OCI-LY1 (cell line): Measurements from ENCODE around the gene MVB12B.

ENCODE experiments used
- H2AFZ ChIP-seq: fragments of 200-600 bp; sonication (generic), shearing (Covaris generic); 2 replicates; pipeline ENCODE4 v1.6.0; 2014; ENCODE audit warnings: antibody characterized with exemption, mild to moderate bottlenecking, low read length
- H3F3A ChIP-seq: fragments of 200-600 bp; sonication (generic), shearing (Covaris generic); 2 replicates; pipeline ENCODE4 v1.6.0; 2014; ENCODE audit warnings: mild to moderate bottlenecking, antibody characterized with exemption, low read length, moderate library complexity; ENCODE audit not compliant: insufficient read depth
- H3K27ac ChIP-seq: fragments of 200-600 bp; sonication (generic); 2 replicates; pipeline ENCODE4 v1.5.1; 2014; ENCODE audit warnings: low read length, mixed run types, mild to moderate bottlenecking, low read depth; ENCODE audit not compliant: poor library complexity, severe bottlenecking
- H3K27me3 ChIP-seq: fragments of 200-600 bp; sonication (generic); 2 replicates; pipeline ENCODE4 v1.6.0; 2014; ENCODE audit warnings: antibody characterized with exemption, mild to moderate bottlenecking, low read length, moderate library complexity; ENCODE audit not compliant: insufficient read depth
- H3K36me3 ChIP-seq: fragments of 200-600 bp; sonication (generic); 2 replicates; pipeline ENCODE4 v1.6.1; 2014; ENCODE audit warnings: mild to moderate bottlenecking, antibody characterized with exemption, low read length, moderate library complexity, mixed read lengths; ENCODE audit not compliant: insufficient read depth
- H3K4me1 ChIP-seq: fragments of 200-600 bp; sonication (generic); 2 replicates; pipeline ENCODE4 v1.5.1; 2014; ENCODE audit warnings: mild to moderate bottlenecking, low read length, moderate library complexity; ENCODE audit not compliant: insufficient read depth, severe bottlenecking
- H3K4me2 ChIP-seq: fragments of 200-600 bp; sonication (generic), shearing (Covaris generic); 2 replicates; pipeline ENCODE4 v1.6.1; 2014; ENCODE audit warnings: low read length
- H3K4me3 ChIP-seq: fragments of 200-600 bp; sonication (generic); 2 replicates; pipeline ENCODE4 v1.5.1; 2014; ENCODE audit warnings: low read length, low read depth, mild to moderate bottlenecking, mixed read lengths; ENCODE audit not compliant: poor library complexity, severe bottlenecking
- H3K79me2 ChIP-seq: fragments of 200-600 bp; shearing (Covaris generic); 2 replicates; pipeline ENCODE4 v1.6.1; 2016; ENCODE audit warnings: mixed run types, low read length, mixed read lengths; ENCODE audit not compliant: insufficient read depth
- H3K9ac ChIP-seq: fragments of 200-600 bp; sonication (generic), shearing (Covaris generic); 2 replicates; pipeline ENCODE4 v1.6.1; 2014; ENCODE audit warnings: mild to moderate bottlenecking, low read length, mixed read lengths
- H3K9me2 ChIP-seq: fragments of 200-600 bp; sonication (generic), shearing (Covaris generic); 2 replicates; pipeline ENCODE4 v1.6.1; 2014; ENCODE audit warnings: low read depth, mild to moderate bottlenecking, low read length, mixed read lengths
- H3K9me3 ChIP-seq: fragments of 200-600 bp; shearing (Covaris generic); 2 replicates; pipeline ENCODE4 v1.6.1; 2014; ENCODE audit warnings: low read length, mixed read lengths
- H4K20me1 ChIP-seq: fragments of 200-600 bp; sonication (generic), shearing (Covaris generic); 2 replicates; pipeline ENCODE4 v1.6.0; 2016; ENCODE audit warnings: mild to moderate bottlenecking, low read length; ENCODE audit not compliant: insufficient read depth
- EZH2 ChIP-seq: fragments of 200-600 bp; sonication (generic), shearing (Covaris generic); IDR thresholded peaks from 2 replicates; pipeline ENCODE4 v1.8.0; 2017; ENCODE audit warnings: borderline replicate concordance, mixed run types, mild to moderate bottlenecking, antibody characterized with exemption, low read length, moderate library complexity, mixed read lengths
- TF ChIP-seq, protein P1 (sequence below): fragments of 200-600 bp; sonication (generic), shearing (Covaris generic); IDR thresholded peaks from 2 replicates; pipeline ENCODE4 v1.5.1; 2017; ENCODE audit warnings: mild to moderate bottlenecking, antibody characterized with exemption, low read length, moderate library complexity, mixed read lengths

Gene MVB12B

DNA sequence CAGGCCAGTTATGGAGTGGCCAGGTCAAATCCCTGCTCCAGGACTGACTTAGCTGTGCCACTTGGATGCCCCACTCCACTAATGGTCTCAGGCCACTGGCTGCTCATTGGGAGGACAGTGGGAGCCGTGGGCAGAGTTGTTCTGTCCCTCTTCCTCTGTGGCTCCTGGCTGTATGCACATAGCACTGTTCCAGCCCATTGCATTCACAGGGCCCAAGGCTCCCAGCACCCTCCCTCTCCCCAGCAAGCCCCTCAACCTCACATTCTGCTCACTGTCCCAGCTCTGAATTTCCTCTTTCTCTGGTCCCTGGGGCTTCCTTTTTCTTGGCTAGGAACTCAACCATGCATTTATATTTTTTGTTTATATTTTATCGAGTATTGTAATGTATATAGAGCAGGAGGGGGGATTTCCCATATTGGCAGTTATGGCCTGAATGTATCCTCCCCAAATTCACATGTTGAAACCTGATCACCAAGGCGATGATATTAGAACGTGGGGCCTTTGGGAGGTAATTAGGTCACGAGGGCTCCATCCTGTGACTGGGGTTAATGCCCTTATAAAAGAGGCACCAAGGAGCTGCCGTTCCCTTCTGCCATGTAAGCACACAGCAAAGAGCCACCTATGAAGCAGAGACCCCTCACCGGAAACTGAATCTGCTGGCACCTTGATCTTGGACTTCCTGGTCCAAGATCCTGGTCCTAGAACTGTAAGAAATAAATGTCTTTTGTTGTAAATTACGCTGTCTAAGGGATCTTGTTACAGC lies 17.0 kb upstream of the MVB12B start:
- Histone ChIP-seq H3K4me2 (no peak overlapping the region), H4K20me1 (no peaks in the 10 kb centered on the region), H3K9ac (no peak overlapping the region), H3K27me3 (no peaks in the 10 kb centered on the region), H3K9me3 (no peaks in the 10 kb centered on the region), H3K79me2 (no peaks in the 10 kb centered on the region), H2AFZ (no peak overlapping the region), H3K36me3 (no peaks in the 10 kb centered on the region), H3K4me1 (no peaks in the 10 kb centered on the region), H3K27ac (no peak overlapping the region), H3K9me2 (no peaks in the 10 kb centered on the region), H3K4me3 (no peak overlapping the region), H3F3A (no peaks in the 10 kb centered on the region)
- TF ChIP-seq EZH2 = no peak
- TF ChIP-seq, protein P1, sequence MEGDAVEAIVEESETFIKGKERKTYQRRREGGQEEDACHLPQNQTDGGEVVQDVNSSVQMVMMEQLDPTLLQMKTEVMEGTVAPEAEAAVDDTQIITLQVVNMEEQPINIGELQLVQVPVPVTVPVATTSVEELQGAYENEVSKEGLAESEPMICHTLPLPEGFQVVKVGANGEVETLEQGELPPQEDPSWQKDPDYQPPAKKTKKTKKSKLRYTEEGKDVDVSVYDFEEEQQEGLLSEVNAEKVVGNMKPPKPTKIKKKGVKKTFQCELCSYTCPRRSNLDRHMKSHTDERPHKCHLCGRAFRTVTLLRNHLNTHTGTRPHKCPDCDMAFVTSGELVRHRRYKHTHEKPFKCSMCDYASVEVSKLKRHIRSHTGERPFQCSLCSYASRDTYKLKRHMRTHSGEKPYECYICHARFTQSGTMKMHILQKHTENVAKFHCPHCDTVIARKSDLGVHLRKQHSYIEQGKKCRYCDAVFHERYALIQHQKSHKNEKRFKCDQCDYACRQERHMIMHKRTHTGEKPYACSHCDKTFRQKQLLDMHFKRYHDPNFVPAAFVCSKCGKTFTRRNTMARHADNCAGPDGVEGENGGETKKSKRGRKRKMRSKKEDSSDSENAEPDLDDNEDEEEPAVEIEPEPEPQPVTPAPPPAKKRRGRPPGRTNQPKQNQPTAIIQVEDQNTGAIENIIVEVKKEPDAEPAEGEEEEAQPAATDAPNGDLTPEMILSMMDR = no peak

DNA sequence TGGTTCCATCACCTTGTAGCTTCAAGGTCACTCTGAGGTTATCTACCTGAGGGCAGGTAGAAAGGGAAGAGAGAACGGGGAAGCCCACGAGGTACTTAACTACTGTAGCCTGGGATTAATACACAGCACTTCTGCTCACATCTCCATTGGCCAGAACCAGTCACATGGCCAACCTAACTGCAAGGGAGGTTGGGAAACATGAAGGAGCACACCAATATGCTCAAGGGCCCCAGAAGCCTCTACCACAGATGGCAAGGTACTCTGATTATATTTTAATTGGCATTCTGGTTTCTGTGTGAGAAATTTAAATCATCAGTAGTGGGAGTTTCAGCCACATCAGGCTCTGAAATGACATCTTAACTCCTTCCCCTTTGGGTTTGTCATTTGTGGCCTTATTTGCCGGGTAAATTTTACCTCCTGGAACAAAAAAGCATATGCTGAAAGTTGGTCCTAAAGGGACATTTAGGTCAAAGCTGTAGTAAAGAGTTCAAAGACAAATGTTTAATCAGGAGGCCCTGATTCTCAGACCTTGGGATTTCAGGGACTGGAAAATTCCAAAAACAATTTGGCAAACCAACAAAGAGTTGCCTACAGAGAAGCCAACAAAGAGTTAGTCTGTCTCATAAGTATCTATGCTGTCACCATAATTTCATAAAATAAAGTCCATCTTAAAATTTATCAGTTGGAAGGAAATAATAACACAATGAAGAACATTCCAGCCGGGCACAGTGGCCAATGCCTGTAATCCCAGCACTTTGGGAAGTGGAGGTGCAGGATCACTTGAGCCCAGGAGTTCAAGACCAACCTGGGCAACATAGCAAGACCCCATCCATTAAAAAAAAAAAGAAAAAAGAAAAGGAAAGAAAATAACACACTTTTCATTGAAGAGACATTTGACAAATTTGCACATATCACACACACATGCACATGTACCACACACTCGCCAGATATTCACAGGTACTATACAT lies 13.8 kb upstream of the MVB12B start:
- no peaks in the 10 kb centered on the region for H3K79me2 ChIP-seq
- no peaks in the 10 kb centered on the region; the same call in 1 of the 2 replicates for H3K36me3 ChIP-seq
- H3K27ac ChIP-seq = no peak overlapping the region
- no peaks in the 10 kb centered on the region for H3K4me1 ChIP-seq
- no peaks in the 10 kb centered on the region for H3F3A ChIP-seq
- H3K9me3 ChIP-seq = 0 out of 2 replicates have a peak, but pooled peaks cover 3% of the 10 kb centered on the region
- H3K9me2 ChIP-seq = no peaks in the 10 kb centered on the region
- TF ChIP-seq, protein P1 = no peak
- TF ChIP-seq EZH2 = no peak
- no peaks in the 10 kb centered on the region for H3K27me3 ChIP-seq
- no peaks in the 10 kb centered on the region for H4K20me1 ChIP-seq
- H3K4me3 ChIP-seq = no peak overlapping the region
- no peak overlapping the region for H3K9ac ChIP-seq
- no peak overlapping the region for H2AFZ ChIP-seq
- no peak overlapping the region for H3K4me2 ChIP-seq

DNA sequence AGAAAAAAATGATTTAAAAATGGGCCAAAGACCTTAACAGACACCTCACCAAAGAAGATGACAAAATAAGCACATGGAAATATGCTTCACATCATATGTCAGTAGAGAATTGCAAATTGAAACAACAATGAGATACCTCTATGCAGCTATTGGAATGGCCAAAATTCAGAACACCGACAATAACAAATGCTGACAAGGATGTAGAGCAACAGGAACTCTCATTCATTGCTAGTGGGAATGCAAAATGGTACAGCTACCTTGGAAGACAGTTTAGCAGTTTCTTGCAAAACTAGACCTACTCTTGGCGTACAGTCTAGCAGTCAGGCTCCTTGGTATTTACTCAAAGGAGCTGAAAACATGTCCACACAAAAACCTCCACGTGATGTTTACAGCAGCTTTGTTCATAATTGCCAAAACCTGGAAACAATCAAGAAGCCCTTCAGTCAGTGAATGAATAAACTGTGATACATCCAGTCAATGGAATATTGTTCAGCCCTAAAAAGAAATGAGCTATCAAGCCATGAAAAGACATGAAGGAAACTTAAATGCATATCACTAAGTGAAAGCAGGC lies 10.5 kb upstream of the MVB12B start:
- H3K27me3 ChIP-seq = no peaks in the 10 kb centered on the region
- H3K27ac ChIP-seq = no peak overlapping the region
- H4K20me1 ChIP-seq = no peaks in the 10 kb centered on the region
- TF ChIP-seq, protein P1 = no peak
- TF ChIP-seq EZH2 = no peak
- H3K79me2 ChIP-seq = no peaks in the 10 kb centered on the region
- H3K9me3 ChIP-seq = 0 out of 2 replicates have a peak, but pooled peaks cover 3% of the 10 kb centered on the region
- no peak overlapping the region for H3K4me3 ChIP-seq
- H2AFZ ChIP-seq = no peak overlapping the region
- no peaks in the 10 kb centered on the region for H3F3A ChIP-seq
- no peak overlapping the region for H3K4me2 ChIP-seq
- no peaks in the 10 kb centered on the region; the same call in 1 of the 2 replicates for H3K36me3 ChIP-seq
- H3K4me1 ChIP-seq = no peaks in the 10 kb centered on the region
- no peak overlapping the region for H3K9ac ChIP-seq
- no peaks in the 10 kb centered on the region for H3K9me2 ChIP-seq
